A673 (cell line): Measurements from ENCODE around the gene SDHA.

Experiments
- EZH2 ChIP-seq: fragments of 200-600 bp; sonication (generic); IDR thresholded peaks from 2 replicates; pipeline ENCODE4 v1.6.1; 2017; ENCODE audit warnings: borderline replicate concordance, low read depth, mild to moderate bottlenecking, mixed read lengths, antibody characterized with exemption, low read length; ENCODE audit not compliant: poor library complexity, severe bottlenecking
- TF ChIP-seq, protein P1 (sequence below): fragments of 300-800, 200-600 bp; sonication (generic); conservative IDR thresholded peaks from 2 replicates; pipeline ENCODE4 v1.5.1; 2017; ENCODE audit warnings: low read depth, mild to moderate bottlenecking, antibody characterized with exemption, low read length, moderate library complexity, mixed read lengths

DNA sequence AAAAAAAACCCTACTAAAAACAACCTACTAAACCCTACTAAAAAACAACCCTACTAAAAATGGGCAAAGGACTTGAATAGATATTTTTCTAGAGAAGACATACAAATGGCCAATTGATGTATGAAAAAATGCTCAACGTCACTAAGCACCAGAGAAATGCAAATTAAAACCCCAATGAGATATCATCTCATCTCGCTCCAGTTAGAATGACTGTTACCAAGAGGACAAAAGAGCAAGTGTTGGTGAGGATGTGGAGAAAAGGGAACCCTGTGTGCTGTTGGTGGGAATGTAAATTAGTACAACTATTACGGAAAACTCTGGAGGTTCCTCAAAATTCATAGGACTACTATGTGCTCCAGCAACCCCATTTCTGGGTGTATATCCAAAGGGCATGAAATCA is 10.8 kb downstream of the SDHA start:
- TF ChIP-seq, protein P1, sequence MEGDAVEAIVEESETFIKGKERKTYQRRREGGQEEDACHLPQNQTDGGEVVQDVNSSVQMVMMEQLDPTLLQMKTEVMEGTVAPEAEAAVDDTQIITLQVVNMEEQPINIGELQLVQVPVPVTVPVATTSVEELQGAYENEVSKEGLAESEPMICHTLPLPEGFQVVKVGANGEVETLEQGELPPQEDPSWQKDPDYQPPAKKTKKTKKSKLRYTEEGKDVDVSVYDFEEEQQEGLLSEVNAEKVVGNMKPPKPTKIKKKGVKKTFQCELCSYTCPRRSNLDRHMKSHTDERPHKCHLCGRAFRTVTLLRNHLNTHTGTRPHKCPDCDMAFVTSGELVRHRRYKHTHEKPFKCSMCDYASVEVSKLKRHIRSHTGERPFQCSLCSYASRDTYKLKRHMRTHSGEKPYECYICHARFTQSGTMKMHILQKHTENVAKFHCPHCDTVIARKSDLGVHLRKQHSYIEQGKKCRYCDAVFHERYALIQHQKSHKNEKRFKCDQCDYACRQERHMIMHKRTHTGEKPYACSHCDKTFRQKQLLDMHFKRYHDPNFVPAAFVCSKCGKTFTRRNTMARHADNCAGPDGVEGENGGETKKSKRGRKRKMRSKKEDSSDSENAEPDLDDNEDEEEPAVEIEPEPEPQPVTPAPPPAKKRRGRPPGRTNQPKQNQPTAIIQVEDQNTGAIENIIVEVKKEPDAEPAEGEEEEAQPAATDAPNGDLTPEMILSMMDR, result no peak
- TF ChIP-seq EZH2, result no peak
